Caco-2 (cell line): Measurements from ENCODE around the gene CTIF. TPM values are rescaled to one million over a fixed set of nuclear protein-coding genes. Genes with fewer than 3 reads are reported as not detected.

Experiments
- BruUV-seq: library from RNA; stranded (reverse); fragments of 400-500 nt; replicated peaks from 2 replicates; lab custom pipeline; 2021; lab: Mats Ljungman, UMichigan
- CTCF ChIA-PET: fragments of 300-600 bp; sonication (Branson Sonifier 250); formaldehyde crosslinking; loops from one replicate; lab custom pipeline; 2022; ENCODE audit warnings: antibody characterized with exemption; lab: Charles Lee
- POLR2A ChIA-PET: fragments of 300-600 bp; sonication (Branson Sonifier 250); formaldehyde crosslinking; loops from one replicate; lab custom pipeline; 2022; ENCODE audit warnings: antibody characterized with exemption; lab: Charles Lee
- DNase-seq, 2 experiments: peaks; one replicate each; pipeline versions ENCODE4 v3.0.0 to v3.0.0-alpha.2; 2020 to 2022
- H3K27me3 ChIP-seq: replicated peaks from 2 replicates; pipeline ENCODE4 v1.6.0; 2011; ENCODE audit warnings: low read length; ENCODE audit not compliant: control insufficient read depth, insufficient read depth
- H3K36me3 ChIP-seq: 2 replicates; pipeline ENCODE4 v1.5.1; 2011; ENCODE audit warnings: low read length; ENCODE audit not compliant: control insufficient read depth, insufficient read depth
- H3K4me1 ChIP-seq: fragments of 250-450 bp; sonication (Bioruptor Pico); 2 replicates; pipeline ENCODE4 v1.5.1; 2020; ENCODE audit warnings: mild to moderate bottlenecking
- H3K4me3 ChIP-seq: 2 replicates; pipeline ENCODE4 v1.5.1; 2011; ENCODE audit warnings: low read depth, mild to moderate bottlenecking, control low read depth, low read length
- H3K9me3 ChIP-seq: fragments of 250-450 bp; sonication (Bioruptor Pico); 2 replicates; pipeline ENCODE4 v1.5.1; 2020; ENCODE audit warnings: mild to moderate bottlenecking, moderate library complexity
- H3K27ac Mint-ChIP-seq: one replicate; pipeline ENCODE4 v1.8.0; 2022; ENCODE audit warnings: mixed read lengths; ENCODE audit not compliant: unreplicated experiment
- H3K27me3 Mint-ChIP-seq: one replicate; pipeline ENCODE4 v1.8.0; 2022; ENCODE audit warnings: mixed read lengths; ENCODE audit not compliant: insufficient read depth, unreplicated experiment
- H3K36me3 Mint-ChIP-seq: one replicate; pipeline ENCODE4 v1.8.0; 2022; ENCODE audit warnings: mild to moderate bottlenecking, mixed read lengths; ENCODE audit not compliant: insufficient read depth, unreplicated experiment
- H3K4me1 Mint-ChIP-seq: one replicate; pipeline ENCODE4 v1.8.0; 2022; ENCODE audit warnings: low read depth, mixed read lengths; ENCODE audit not compliant: unreplicated experiment
- H3K4me3 Mint-ChIP-seq: one replicate; pipeline ENCODE4 v1.8.0; 2022; ENCODE audit warnings: mild to moderate bottlenecking, moderate library complexity, mixed read lengths; ENCODE audit not compliant: unreplicated experiment
- H3K9me3 Mint-ChIP-seq: one replicate; pipeline ENCODE4 v1.8.0; 2022; ENCODE audit warnings: mixed read lengths; ENCODE audit not compliant: unreplicated experiment
- CTCF ChIP-seq, 2 experiments: fragments of 200-600 bp in 1 of 2; IDR thresholded peaks; 1 replicate in 1 of 2; 2 replicates in 1 of 2; pipeline versions ENCODE4 v1.5.1 to v1.8.0; 2011 to 2022; ENCODE audit warnings: antibody characterized with exemption in 1 of 2, control low read depth in 1 of 2, inconsistent platforms in 1 of 2, low read depth in 1 of 2, low read length in 1 of 2, mild to moderate bottlenecking in 1 of 2, moderate library complexity in 1 of 2; ENCODE audit not compliant: insufficient read depth in 1 of 2, severe bottlenecking in 1 of 2, unreplicated experiment in 1 of 2
- intact Hi-C: fragments of 100-400 bp; cut with micrococcal nuclease; formaldehyde crosslinking; loops from one replicate; pipeline ENCODE4 v1.10.0; 2022; ENCODE audit not compliant: unreplicated experiment
- total RNA-seq: library from RNA; stranded (reverse); gene quantifications from 2 replicates; pipeline ENCODE4 v1.2.3, GENCODE V29; 2022

Gene CTIF
- total RNA-seq, 1 experiment from 2014 or later: 19.9 TPM

DNA sequence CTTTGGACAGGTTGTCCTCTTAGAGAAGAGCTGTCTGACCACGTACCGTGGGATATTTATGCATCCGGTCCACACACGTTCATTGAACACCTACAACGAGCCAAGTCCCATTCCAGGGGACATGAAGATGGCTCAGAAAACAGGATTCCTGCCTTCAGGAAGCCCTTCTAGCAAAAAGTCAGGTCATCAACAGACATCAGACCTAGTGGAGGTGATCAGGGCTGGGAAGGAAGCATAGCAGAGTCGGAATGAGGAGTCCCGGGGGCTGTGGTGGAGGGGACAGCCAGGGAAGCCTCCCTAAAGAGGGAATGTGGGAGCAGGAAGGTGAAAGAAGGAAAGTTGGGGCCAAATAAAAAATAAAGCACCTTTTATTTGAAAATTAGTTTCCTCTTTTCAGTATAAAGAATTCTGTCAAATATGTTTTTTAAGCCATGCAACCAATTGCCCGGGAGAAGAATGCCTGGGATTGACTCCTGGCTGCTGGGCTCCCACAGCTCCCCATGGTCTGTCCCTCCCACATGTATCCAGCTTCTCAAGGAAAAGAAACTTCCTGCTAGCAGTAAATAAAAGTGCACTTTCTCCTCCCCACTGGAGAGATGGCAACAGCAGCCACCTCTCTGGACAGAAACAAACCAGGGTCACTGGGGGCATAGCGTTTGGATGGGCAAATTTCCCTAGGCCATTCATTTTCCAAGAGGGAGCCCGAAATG is 267.1 kb downstream of the CTIF start:
- no peak overlapping the region for H3K27ac Mint-ChIP-seq
- peaks cover 8% of the 10 kb centered on the region for H3K36me3 Mint-ChIP-seq
- no peak for TF ChIP-seq CTCF (IDR thresholded peaks at IDR 0.05; ENCODE audit: insufficient read depth in 1 of 2, low read depth in 1 of 2, low read length in 1 of 2, severe bottlenecking in 1 of 2, unreplicated experiment in 1 of 2)
- Histone ChIP-seq H3K4me3 (no peak overlapping the region), H3K27me3 (no peaks in the 10 kb centered on the region), H3K4me1 (peaks cover 15% of the 10 kb centered on the region), H3K9me3 (no peaks in the 10 kb centered on the region), H3K36me3 (no peaks in the 10 kb centered on the region)
- ChIA-PET POLR2A (no interaction called here), CTCF (no interaction called here)
- no peaks in the 10 kb centered on the region for H3K9me3 Mint-ChIP-seq
- DNase-seq: no peak
- BruUV-seq: no TSS peak
- H3K4me1 Mint-ChIP-seq: no peaks in the 10 kb centered on the region
- no peak overlapping the region for H3K4me3 Mint-ChIP-seq
- H3K27me3 Mint-ChIP-seq: no peaks in the 10 kb centered on the region
- intact Hi-C loops: no loop called here

DNA sequence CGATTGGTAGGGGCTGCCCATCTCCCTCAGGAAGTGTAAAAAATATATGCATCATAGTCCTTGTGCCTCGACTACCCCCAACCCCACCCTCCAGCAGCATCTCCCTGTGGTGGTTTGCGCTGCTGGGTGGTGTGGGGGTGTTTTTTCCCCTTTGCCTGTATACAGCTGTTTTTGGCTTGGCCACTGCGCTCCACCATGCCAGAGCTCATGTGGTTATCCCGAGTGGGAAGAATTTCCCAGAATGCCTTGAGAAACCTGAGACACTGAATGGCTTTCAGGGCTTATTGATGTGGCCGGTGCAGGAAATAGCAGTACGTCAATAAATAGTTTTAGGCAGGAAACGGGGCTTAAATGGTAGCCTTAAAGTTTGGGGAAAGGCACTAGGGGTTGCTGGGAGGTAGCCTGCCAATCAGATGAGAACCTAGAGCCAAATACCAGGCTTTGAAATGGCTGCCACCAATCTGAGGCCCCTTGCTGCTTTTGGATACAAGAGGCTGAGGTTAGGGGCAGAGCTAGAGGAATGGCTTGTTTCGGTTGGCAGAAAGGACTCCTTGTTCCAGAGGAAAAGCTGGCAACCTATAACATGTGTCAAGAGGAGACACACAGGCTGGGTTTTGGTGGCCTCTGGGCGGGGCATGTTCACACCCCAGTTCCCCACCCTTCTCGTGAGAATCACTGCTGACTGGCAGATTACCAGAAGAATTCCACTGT is 267.9 kb downstream of the CTIF start:
- Histone ChIP-seq H3K4me3 (no peak overlapping the region), H3K9me3 (no peaks in the 10 kb centered on the region), H3K4me1 (peaks cover 9% of the 10 kb centered on the region), H3K36me3 (no peaks in the 10 kb centered on the region), H3K27me3 (no peaks in the 10 kb centered on the region)
- Mint-ChIP-seq H3K9me3 (no peaks in the 10 kb centered on the region), H3K36me3 (peaks cover 8% of the 10 kb centered on the region), H3K27ac (no peak overlapping the region), H3K27me3 (no peaks in the 10 kb centered on the region), H3K4me3 (no peak overlapping the region), H3K4me1 (no peaks in the 10 kb centered on the region)
- ChIA-PET POLR2A (no interaction called here), CTCF (no interaction called here)
- intact Hi-C loops: no loop called here
- no peak for DNase-seq
- no peak for TF ChIP-seq CTCF (IDR thresholded peaks at IDR 0.05; ENCODE audit: insufficient read depth in 1 of 2, low read depth in 1 of 2, low read length in 1 of 2, severe bottlenecking in 1 of 2, unreplicated experiment in 1 of 2)
- no TSS peak for BruUV-seq

DNA sequence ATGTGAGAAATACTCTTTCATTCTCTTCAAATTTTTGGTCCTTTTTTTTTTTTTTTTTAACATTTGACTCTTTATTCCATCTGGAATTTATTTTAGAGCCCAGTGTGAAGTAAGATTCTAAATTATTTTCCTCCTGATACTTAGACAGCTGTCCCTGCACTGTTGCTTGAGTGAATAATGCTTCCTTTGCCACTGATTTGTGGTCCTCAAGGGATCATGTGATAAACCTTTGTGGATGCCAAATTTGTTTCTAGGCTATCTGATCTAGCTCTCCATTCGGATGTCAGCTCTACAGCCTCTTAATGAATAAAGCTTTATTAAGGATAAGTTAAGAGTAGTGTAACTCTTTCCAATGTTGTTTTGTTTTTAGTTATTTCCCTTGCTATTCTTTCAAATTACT is 269.6 kb downstream of the CTIF start:
- H3K4me1 ChIP-seq: no peaks in the 10 kb centered on the region
- no peaks in the 10 kb centered on the region for H3K27me3 ChIP-seq
- H3K27me3 Mint-ChIP-seq: no peaks in the 10 kb centered on the region
- no peak for DNase-seq
- no peak overlapping the region for H3K4me3 Mint-ChIP-seq
- H3K9me3 ChIP-seq: no peaks in the 10 kb centered on the region
- no peaks in the 10 kb centered on the region for H3K4me1 Mint-ChIP-seq
- no peak overlapping the region for H3K27ac Mint-ChIP-seq
- CTCF ChIA-PET: no interaction called here
- H3K36me3 ChIP-seq: no peaks in the 10 kb centered on the region
- no peak overlapping the region for H3K4me3 ChIP-seq
- no TSS peak for BruUV-seq
- peaks cover 7% of the 10 kb centered on the region for H3K36me3 Mint-ChIP-seq
- no peaks in the 10 kb centered on the region for H3K9me3 Mint-ChIP-seq
- intact Hi-C loops: no loop called here
- POLR2A ChIA-PET: no interaction called here
- no peak for TF ChIP-seq CTCF (IDR thresholded peaks at IDR 0.05; ENCODE audit: insufficient read depth in 1 of 2, low read depth in 1 of 2, low read length in 1 of 2, severe bottlenecking in 1 of 2, unreplicated experiment in 1 of 2)
